Suprapubic skin (tissue), 3 donors: ENCODE results near the gene C2CD4A.

ENCODE experiments used
- POLR2A ChIP-seq, 2 donors: fragments of 450-650 bp; IDR thresholded peaks; one replicate each; pipeline ENCODE4 v1.6.1; 2017; ENCODE audit warnings: antibody characterized with exemption in 2 of 2, mild to moderate bottlenecking in 2 of 2, moderate library complexity in 2 of 2
- TF ChIP-seq, protein P1 (sequence below), 2 donors: fragments of 200-600 bp in 1 of 2; fragments of 450-650 bp in 1 of 2; sonication (generic) in 1 of 2; IDR thresholded peaks; one replicate each; pipeline ENCODE4 v1.5.1; 2016 to 2019; ENCODE audit warnings: antibody characterized with exemption in 2 of 2, mild to moderate bottlenecking in 1 of 2, moderate library complexity in 1 of 2

DNA sequence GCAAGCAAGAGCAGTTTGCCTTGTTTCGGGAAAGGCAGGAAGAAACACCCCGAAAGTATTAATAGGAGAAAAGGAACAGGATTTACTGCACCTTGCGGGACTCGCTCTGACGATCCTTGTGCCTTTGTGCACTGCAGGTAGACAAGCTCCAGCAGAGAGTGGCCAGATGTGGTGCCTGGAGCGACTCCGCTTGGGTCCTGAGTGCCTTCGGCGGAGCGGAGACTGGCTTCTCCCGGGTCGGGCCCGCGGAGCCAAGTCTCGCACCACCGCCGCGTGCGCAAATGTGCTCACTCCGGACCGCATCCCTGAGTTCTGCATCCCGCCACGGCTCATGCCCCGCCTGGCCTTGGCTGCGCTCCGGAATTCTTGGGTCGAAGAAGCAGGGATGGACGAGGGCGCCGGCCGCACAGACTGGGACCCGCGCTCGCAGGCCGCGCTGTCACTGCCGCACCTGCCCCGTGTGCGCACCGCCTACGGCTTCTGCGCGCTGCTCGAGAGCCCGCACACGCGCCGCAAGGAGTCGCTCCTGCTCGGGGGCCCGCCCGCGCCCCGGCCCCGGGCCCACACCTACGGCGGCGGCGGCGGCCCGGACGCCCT, 769 bp downstream of the C2CD4A start:
- TF ChIP-seq, protein P1, sequence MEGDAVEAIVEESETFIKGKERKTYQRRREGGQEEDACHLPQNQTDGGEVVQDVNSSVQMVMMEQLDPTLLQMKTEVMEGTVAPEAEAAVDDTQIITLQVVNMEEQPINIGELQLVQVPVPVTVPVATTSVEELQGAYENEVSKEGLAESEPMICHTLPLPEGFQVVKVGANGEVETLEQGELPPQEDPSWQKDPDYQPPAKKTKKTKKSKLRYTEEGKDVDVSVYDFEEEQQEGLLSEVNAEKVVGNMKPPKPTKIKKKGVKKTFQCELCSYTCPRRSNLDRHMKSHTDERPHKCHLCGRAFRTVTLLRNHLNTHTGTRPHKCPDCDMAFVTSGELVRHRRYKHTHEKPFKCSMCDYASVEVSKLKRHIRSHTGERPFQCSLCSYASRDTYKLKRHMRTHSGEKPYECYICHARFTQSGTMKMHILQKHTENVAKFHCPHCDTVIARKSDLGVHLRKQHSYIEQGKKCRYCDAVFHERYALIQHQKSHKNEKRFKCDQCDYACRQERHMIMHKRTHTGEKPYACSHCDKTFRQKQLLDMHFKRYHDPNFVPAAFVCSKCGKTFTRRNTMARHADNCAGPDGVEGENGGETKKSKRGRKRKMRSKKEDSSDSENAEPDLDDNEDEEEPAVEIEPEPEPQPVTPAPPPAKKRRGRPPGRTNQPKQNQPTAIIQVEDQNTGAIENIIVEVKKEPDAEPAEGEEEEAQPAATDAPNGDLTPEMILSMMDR (IDR thresholded peaks at IDR 0.05): no peak
- no peak for TF ChIP-seq POLR2A (IDR thresholded peaks at IDR 0.05)
